OCI-M1 (cell line): ENCODE data around the gene CFAP58.

Experiments used
- DNase-seq: peaks from one replicate; lab custom pipeline; 2025; lab: John Stamatoyannopoulos, UW

The CFAP58 gene

DNA sequence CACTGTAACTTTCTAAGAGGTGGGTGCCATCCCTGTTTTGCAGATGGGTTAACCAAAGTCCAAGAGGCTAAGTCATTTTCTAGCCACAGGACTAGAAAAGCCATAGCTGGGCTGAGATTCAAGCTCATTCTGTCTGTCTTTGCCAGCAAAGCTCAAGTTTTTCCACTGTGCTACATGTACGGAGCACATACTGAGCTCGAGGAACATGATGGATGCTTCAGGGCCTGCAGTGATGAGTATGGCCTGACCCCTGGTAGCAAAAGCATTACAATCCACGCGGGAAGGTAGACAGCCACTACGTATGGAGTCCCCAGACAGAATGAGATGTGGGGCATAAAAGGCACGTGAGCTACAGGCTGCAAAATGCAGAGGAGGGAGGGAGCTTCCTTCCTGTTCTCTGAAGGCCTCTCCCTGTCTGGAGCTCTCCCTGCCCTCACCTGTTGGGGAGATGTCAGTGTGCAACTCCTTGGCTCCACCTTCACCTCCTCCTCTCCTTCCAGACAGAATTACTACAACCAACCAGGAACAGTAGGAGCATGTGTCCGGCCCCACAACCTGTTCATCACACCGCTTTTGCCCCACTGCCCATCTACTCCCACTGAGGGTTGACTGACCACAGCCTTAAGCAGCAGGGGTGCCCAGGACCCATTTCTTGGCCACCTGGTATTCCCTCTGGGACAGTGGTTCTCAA lies 31.8 kb upstream of the CFAP58 start:
- DNase-seq, result no peak

DNA sequence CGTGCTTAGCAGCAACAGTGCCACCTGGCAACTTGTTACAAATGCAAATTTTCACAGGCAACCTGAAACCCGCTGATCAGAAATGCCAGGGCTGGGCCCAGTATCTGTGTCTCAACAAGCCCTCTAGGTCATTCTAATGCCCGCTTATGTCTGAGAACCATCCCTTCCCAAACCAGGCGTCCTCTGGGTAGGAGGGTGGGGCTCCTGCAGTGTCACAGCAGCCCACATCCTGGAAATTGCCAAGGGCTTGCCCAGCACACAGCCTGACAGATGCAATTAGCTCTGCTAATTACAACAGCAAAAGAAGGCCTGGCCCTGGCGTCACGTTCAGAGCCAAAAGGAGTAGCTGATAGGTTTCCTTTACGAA lies 31.2 kb upstream of the CFAP58 start:
- no peak for DNase-seq

- DNase-seq, result no peak
Measured at GRCh38 chr10:104323085-104323484, 30.5 kb upstream of the CFAP58 start.

DNA sequence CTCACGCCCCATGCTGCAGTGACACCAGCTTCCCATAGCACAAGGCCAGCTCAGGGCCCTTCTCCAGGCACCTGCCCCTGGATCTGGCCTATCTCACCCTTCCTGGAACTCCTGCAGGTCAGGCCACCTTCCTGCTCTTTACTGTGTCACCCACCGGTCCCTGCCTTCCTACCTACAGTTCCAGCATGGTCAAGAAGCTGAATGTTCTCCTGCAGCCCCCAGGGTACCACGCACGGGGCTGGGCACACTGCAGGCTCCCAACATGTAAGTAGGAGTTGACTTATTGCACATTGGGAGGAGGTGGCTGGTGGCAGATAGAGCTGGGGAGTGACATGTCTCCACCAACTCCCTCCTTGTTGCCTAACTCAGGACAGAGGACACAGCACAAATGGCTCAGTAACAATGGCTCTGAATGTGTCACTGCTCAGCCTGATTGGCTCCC lies 29.9 kb upstream of the CFAP58 start:
- no peak for DNase-seq

DNA sequence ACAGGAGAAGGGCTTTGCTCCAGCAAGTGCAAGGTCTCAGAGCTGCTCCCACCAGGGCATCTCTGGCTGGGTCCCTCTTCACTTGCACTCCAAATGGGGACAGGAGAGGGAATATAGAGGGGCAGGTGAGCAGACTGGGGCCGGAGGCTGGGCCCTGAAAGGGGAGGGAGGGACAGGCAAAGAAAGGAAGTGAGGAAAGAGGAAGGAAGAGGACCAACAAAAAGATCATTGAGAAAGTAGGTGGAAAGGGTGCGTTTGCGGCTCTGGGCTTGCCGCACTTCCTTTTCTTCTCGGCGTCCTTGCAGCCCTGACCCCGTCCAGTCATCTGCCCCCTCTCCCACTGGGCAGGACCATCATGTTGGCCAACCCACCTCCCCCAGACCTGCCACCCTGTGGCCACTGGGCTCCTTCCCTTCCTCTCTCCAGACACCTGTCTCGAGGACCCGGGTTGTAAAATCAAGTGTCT lies 29.4 kb upstream of the CFAP58 start:
- DNase-seq, result no peak

- DNase-seq, result no peak
Measured at GRCh38 chr10:104324931-104325330, 28.7 kb upstream of the CFAP58 start.

- DNase-seq, result no peak
Measured at GRCh38 chr10:104325436-104326435, 27.9 kb upstream of the CFAP58 start.

DNA sequence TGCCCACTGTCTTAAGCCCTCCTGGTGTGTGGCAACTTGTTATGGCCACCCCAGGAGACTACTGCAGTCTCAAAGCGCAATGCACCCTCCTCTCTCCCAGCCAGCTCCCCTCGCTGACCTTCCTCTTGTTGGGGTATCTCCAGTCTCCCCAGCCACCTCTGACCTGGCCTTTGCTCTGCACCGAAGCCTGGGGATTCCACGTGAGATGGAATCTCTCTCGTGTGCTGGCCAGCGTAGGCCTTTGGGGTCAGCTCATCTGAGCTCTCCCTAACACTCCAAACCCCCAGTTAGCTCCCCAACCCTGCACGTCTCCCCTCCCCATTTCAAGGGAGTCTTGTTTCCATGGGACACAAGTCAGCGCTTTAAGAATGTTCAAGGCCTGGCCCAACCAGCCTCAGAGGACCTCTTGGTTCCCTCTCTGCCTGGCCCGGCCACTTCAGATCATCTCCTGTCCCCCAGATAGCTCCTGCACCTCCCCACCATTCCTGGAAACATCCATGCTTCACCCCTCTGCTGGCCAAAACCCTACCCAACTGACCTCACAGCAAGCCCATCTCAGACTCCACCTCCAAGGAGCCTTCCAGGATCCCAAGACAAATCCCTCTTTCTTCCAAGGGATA lies 26.5 kb upstream of the CFAP58 start:
- DNase-seq, result no peak

- DNase-seq, result no peak
Measured at GRCh38 chr10:104327745-104328645, 25.6 kb upstream of the CFAP58 start.

DNA sequence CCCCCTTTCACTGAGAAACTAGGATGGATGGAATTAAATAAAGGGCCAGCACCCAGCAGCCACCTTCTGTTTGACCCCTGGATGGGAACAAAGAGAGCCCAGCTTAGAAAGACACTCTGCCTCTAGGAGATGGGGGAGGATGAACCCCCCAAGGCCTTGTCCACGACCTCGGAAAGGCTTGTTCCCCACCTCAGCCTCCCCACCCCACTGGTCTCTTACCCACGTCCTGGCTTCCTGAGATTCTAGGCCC lies 25.1 kb upstream of the CFAP58 start:
- DNase-seq, result no peak

DNA sequence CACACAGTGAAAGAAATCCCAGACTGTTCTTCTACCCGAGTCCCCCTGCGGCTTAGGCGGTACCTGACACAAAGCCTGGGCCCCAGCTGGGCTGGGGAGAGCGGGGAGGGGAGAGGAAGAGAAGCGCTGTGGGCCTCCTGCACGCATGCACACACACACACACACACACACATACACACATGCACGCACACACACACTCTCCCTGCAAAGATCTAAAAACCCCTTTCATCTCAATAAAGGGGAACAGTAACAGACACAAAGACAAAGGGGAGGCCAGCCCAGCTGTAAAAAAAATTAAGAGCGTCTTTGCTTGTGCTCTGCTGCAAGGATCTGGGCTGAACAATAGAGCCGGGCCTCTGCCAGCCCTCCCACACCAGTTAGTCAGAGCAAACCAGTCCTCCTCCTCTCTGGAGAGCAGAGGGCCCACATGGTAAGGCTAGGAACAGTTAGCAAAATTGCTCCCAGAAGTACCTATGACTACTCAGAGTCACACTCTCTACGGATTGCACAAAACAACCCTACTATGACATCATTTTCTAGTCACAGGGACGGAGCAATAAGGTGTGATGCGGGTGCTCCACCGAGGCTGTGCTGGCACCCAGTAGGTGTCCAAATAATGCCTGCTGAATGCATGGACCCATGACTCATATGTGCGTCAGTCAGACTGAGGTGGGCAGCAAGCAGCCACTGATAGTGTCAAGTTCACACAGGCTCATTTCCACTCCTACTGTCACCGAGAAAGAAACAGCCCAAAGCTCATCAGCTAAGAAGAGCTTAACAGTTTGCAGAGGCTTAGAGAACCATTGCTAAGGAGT lies 24.5 kb upstream of the CFAP58 start:
- no peak for DNase-seq

DNA sequence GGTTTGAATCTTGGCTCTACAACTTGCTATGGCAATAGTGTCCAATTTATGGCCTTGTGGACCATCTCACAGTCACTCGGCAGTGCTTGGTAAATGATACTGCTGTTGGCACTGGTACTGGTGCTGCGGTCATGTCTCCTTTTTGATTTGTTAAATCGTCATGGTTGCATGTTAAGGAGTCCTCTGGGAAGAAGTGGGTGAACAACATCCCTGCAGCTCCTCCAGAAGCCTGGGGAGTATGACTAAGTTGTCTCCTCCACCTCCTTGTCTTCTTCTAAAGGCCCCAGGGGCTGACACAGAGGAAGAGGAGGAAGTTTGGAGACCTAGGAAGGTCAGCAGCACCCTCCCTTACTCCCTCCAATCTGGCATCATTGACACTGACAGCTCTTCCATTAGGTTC lies 23.9 kb upstream of the CFAP58 start:
- no peak for DNase-seq

DNA sequence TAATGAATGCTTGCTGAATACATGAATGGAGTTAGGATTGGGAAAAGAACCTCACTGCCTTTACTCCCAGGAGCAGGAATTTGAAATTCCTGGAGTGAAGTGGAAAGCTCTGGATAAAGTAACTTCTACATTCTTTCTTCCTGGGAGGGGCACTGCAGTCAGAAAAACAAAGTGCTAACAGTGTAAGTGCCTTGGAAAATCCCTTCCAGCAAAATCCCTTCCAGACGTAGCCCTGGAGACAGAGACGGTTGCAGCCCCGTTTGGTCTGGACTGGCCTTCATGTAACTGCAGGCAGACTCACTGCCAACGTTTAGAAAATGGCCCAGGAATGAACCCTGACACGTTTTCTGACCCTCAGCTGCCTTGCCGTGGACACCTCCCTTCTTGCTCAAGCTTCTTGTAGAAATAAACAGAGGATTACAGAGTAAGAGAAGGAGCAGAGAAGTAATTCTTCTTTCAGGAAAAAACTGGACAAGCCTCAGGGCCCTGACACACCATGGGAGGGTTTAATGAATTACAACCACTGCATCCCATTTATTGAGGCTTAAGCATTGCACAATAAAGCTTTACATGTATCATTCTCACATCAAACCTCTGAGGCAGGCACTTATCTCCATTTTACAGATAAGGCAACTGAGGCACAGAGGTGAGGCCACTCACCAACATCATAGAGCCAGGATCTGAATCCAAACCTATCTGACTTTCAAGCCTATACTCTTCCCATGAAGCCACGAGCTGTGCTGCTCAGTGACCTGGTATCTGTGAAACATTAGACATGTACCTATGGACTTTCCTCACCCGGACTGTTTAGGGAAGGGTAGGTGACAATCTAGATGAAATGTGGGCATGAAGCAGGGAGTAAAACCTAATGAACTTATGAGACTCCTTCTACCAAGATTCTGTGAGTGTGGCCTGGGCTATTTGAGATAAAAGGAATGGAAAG lies 23.2 kb upstream of the CFAP58 start:
- DNase-seq, result no peak

DNA sequence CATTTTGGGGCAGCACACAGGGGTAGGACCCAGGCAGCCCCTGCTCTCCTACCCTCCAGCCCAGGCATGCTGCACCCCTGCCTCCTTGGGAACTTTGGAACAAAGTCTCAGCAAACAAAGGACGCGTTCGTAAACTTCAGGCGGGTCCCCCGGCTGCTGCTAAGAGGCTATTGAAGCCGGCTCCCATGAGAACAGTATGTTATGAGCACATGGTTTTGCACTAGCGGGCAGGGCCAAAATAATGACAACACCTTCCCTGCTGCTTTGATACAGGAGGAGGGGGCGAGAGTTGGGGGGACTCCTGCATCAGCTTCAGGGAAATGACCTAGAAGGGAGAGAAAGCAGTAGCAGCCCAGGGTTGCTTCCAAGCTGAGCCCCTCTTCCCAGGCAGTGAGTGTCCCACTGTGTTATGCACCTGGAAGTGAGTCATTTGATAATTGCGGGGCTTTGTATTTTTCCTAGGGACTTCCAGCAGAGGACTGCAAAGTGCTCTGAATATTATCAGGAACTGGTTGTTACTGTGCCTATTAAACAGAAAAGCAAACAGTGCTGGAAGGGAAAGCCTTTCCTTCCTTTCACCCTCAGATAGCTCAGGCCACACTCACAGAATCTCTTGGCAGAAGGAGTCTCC lies 22.3 kb upstream of the CFAP58 start:
- no peak for DNase-seq

DNA sequence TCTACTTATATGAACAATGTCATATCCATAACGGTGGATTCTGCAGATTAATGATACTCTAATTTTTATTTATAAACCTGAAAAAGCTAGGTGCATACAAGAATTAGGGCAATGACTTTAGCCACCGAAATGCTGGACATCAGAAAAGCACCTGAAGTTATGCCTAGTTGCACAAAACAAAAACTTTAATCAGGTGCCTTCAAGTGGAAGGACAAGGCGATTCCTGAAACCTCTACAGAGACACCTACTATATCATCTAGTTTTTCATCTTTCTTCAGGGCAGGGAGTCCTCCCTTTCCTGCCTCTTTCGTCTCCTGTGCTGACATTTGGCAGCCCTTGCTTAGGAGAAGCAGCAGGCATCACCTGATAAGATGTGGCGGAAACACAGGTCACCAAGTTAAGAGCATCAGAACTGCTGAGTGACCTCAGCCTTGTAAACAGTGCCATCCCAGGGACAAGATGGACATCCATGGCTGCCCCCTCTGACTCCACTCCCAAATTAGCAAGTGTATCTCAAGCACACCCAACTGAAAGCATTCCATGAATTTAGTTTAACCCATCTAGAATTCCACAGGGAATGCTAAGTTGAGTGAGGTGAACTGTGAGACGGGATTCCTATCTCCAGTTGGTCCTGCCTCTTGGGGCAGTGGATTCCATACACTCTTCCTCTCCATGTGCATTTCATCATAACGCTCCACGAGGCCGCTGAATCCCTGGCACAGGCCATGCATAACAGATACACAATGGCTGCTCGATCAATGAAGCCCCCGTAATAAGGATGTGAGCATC lies 21.2 kb upstream of the CFAP58 start:
- DNase-seq, result no peak

DNA sequence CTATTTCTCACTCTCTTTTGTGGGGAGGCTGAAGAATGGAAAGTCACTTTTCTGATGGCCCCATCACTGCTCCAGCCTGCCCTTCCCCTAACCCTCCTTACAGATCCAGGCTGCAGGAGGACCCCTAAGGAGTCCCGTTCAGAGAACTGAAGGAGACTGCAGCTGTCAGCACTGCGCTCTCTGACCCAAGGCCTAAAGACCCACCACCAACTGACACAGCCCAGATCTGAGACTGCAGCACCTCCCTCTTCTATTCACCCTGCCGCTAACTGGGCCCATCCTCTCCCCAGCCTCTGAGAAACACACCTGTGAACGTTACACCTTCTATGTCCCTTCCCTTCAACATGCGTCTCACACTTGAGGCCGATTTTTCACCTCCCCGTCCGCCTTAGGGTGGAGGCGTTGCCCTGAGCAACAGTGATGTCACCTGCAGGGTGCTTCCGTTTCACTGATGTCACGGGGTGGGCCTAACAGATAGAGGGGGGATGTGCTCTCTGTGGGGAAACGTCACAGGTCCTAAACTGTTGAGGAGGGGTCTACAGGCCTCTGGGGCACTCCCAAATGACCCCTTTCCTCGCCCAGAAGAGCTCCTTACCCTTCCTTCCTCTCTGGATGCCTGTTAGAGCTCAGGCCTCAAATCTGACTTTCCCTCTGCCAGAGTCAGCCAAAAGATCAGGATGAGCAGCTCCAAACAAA lies 20.5 kb upstream of the CFAP58 start:
- no peak for DNase-seq

- no peak for DNase-seq
Measured at GRCh38 chr10:104333728-104334373, 19.8 kb upstream of the CFAP58 start.
